OCI-LY3 (cell line): ENCODE results near the gene CELF2.

Source experiments
- CTCF ChIP-seq: fragments of 200-600, 300-600 bp; sonication (generic); IDR thresholded peaks from 2 replicates; pipeline ENCODE4 v1.5.1; 2014; ENCODE audit warnings: antibody characterized with exemption, low read length, low read depth
- EZH2phosphoT487 ChIP-seq: fragments of 200-600 bp; shearing (Covaris generic); IDR thresholded peaks from 2 replicates; pipeline ENCODE4 v1.6.1; 2018; ENCODE audit warnings: antibody characterized with exemption, mixed run types, low read depth

DNA sequence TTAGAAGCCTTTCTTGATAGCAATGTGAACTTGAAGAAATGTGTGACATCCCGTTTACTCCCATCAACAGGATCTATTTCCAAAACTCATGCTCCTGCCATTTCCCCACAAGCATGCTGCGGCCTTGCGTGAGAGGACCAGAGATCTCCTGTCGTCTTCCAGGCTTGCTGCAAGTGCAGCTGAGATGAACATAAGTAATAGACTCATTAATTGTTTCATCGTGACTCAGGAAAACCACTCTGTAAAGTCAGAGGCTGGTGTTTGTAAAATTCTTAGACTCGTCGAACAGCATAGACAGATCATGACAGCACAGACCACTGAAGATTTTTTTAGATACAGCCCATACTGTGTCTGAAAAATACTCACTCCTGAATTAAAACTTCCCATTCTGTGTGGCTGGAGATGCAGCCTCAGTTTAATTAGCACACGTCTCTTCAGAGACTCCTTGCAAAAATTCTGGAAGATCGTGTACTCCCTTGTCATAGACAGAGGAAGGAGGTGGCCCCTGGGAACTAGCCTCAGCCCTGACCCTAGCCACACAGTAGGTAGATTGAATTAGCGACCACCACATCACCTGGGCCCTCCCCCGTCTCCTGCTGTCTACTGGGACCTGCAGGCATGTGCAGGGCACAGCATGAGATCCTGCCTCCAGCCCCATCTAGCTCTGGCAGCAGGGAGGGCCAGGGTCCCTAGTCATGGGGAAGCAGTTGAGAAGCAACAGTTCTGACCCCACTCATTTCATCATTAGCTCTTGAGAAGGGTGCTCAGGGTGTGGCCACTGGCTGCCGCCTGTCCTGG, 226.0 kb downstream of the CELF2 start:
- TF ChIP-seq CTCF (no peak), EZH2phosphoT487 (no peak)
